Activated naive CD4-positive, alpha-beta T cell treated with anti-CD3 and anti-CD28 coated beads, Interleukin-2, amount 50 U/mL, for 16 hours (primary cell): ENCODE results near the gene HINT2.

ENCODE experiments used
- DNase-seq: peaks from one replicate; pipeline ENCODE4 v3.0.0-alpha.2; 2020

HINT2 gene

DNA sequence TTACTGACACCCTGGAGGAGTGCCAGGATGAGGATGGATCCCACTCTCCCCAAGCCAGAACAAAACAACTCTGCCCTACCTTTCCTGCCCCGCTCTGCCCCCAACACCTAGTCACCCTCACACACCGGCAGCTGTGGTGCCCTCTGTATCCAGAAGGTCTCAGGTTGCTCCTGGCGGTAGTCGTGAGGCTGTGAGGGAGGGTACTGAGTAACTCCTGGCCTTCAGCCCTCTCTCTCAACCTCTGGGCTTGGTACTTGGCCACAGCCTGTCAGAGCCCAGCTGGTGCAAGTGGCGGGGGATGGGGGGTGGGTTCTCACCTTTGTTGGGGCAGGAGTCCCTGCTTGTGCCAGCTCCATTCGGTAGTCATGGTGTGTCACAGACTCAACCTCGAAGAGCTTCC, 4.7 kb downstream of the HINT2 start:
- DNase-seq = no peak

DNA sequence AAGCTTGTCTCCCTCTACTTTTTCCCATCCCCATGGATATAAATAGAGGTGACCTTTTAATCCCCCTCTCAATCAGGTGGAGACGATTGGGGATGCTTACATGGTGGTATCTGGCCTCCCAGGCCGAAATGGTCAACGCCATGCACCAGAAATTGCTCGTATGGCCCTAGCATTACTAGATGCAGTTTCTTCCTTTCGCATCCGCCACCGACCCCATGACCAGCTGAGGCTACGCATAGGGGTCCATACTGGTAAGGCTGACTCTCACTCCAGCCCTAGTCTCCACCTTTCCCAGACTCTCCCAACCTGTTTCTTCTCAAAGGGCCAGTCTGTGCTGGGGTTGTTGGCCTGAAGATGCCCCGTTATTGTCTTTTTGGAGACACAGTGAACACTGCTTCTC, 6.4 kb downstream of the HINT2 start:
- DNase-seq = no peak

DNA sequence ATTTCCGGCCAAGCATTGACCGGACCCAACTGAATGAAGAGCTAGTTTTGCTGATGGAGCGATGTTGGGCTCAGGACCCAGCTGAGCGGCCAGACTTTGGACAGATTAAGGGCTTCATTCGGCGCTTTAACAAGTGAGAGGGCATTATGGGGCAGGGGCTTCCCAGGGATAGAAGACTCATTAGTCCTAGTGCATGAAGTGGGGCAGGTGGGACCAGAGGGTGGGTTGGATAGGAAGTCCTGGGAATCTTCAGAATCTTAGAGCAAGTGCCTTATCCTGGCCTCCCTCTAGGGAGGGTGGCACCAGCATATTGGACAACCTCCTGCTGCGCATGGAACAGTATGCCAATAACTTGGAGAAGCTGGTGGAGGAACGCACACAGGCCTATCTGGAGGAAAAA, 8.7 kb downstream of the HINT2 start:
- DNase-seq = no peak

DNA sequence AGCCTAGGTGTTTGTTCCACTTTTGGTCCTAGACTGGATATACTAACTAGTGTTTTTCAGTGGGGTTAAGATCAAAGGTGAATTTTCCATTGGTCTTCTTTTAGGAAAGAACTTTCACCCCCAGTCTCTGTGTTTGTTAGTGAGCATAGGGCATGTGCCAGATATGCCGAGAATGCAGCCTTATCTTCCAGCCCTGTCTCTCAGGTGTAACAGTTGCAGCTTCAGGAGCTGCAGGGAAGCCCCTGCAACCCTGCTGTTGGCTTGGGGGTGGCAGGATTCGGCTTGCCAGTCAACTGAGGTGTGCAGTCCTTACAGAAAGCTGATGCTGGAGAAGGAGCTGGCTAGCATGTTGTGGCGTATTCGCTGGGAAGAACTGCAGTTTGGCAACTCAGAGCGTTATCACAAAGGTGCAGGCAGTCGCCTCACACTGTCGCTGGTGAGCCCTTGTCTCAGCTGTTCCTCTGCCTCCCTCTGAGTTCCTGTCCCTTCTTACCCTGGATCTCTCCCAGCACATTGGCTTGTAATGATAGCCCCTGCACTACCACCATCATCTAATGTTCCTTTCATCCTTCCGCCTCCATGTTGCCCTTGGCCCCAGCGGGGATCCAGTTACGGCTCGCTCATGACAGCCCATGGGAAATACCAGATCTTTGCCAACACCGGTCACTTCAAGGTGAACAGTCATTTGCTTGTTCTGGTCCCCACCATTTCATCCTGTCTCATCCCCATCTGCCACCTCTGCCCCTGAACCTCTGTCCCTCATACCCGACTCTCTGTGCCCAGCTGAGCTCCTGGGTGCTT, 13.3 kb downstream of the HINT2 start:
- DNase-seq = no peak

DNA sequence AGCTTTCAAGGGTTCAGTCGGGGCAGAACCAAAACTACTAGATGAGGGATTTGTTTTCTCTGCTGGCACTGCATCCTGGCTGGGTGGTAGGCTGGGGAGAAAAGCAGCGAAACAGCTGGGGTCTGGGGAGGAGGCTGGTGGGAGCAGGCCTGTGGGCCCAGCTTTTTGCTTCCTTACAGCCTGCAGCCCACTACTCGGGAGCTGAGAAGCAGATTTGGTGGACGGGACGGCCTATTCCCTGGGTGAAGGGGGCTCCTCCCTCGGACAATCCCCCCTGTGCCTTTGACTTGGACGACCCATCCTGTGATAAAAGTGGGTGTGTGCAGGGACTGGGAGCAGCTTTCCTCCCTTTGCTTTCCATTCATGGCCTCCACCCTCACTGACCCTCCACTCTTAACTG, 14.3 kb downstream of the HINT2 start:
- no peak for DNase-seq

GRCh38 chr9:35798658-35799374, 16.0 kb downstream of the HINT2 start:
- DNase-seq = peak; percentile 63

- no peak for DNase-seq
Observed at GRCh38 chr9:35797311-35798109, 17.3 kb downstream of the HINT2 start.

DNA sequence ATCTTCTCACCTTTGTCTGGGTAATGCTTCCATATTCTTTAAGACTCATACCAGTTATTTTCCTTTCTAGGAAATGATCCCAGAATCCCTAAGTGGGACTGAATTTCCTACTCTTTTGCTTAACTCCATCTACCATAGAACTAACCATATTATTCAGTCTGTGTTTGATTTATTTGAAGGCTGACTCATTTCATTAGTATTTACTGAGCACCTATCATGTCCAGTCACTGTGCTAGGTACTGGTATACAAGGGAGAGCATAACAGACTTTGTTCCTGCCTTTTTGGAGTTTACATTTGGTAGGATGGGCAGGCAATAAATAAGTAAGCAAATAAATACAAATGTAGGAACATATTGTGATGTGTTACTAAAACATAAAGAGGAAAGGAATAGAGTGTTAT, 19.1 kb downstream of the HINT2 start:
- no peak for DNase-seq

DNA sequence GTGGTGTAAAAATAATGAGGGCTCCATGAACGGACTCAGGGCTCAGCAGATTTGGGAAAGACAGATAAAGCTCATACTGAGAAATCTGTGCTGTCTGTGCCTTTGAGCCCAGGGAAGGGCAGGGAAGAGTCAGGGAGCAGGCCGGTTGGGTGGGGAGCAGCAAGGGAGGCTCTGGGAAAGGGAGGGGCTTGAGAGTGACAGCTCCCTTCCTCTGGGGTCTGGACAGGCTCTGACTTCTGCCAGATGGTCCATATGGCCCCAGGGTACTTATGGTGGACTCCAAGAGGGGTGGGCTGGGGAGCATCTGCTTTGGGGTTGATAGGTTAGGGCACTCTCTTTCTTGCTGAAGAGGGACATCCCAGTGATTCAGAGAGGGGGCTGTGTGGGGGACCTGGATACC, 21.4 kb downstream of the HINT2 start:
- DNase-seq = no peak

- DNase-seq = no peak
Observed at GRCh38 chr9:35792826-35793225, 22.0 kb downstream of the HINT2 start.

DNA sequence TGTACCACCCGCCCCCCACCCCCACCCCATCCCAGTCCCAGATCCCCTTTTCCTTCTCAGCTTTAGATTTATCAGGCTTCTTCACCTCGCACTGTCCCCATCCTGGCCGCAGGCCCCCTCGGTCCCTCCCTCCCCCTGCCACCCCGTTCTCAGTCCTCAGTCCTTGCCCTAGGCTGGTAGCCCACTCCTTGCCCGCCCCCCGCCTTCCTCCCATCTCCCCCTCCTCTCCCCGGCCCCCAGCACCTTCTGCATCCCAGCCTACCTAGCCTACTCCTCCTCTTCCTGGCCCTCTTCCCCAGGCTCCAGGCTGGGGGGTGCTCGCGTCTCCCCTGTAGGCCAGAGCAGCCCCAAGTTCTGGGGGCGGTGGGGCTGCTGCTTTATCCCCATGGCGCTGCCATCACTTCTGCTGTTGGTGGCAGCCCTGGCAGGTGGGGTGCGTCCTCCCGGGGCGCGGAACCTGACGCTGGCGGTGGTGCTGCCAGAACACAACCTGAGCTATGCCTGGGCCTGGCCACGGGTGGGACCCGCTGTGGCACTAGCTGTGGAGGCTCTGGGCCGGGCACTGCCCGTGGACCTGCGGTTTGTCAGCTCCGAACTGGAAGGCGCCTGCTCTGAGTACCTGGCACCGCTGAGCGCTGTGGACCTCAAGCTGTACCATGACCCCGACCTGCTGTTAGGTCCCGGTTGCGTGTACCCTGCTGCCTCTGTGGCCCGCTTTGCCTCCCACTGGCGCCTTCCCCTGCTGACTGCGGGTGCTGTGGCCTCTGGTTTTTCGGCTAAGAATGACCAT, 22.6 kb downstream of the HINT2 start:
- DNase-seq = no peak

- DNase-seq = no peak
Observed at GRCh38 chr9:35791297-35791921, 23.4 kb downstream of the HINT2 start, which contains the start of gene NPR2. TSS of gene NPR2 (plus strand) at chr9:35791591. CDS start at chr9:35792409, 818 bp downstream.

GRCh38 chr9:35790385-35791296, 24.2 kb downstream of the HINT2 start:
- peak; percentile 44 for DNase-seq

GRCh38 chr9:35790025-35790384, 24.8 kb downstream of the HINT2 start:
- no peak for DNase-seq

DNA sequence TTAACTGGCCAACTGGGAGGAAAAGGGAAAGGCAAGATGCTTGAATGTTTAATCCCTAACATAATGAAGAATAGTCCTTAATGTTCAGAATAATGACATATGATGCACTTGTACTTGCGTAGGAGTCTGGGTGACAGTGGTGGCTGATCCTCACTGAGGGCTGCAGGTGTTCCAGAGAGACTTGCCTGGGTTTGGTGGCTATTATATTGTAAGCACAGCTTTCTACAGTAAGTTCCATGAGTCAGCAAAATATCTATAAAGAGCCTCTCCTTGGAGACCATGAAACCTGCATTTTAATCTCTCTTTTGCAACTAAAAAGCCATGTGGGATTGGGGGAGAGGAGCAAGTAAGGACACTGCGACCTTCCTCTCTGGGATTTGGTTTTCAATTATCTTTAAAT, 25.3 kb downstream of the HINT2 start:
- DNase-seq = no peak

GRCh38 chr9:35783418-35783817, 31.4 kb downstream of the HINT2 start:
- no peak for DNase-seq

GRCh38 chr9:35781066-35781465, 33.8 kb downstream of the HINT2 start:
- no peak for DNase-seq

DNA sequence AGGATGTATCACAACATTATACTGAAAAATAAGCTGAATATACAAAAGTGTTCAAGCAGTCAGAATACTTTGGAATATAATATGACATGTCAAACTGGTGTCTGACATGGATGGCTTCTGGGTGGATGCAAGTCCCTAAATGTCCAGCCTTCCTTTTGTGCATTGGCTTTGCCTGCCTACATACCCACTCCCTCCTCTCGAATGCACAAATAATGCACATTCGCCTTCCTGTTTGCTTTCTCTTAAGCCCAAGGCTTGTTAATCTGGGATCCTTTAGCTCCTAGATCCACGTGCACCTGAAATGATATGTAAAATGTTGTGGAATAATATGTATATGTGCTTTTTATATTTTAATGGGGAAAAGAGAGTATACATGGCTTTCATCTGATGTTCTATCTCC, 36.3 kb downstream of the HINT2 start:
- no peak for DNase-seq

DNA sequence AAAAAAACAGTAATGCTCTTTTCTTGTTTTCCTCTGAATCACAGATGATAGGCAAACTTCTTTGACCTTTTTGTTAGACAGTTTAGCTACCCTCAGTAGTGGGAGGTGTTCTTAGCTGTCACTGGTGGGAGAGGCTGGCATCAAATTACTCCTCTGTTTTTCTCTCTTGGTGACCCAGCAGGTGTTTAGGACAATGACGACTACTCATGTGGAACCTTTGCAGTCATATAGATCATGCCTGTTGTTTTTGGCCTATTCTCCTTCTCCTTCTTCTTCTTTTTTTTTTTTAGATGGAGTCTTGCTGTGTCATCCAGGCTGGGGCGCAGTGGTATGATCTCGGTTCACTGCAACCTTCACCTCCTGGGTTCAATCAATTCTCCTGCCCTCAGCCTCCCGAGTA, 38.8 kb downstream of the HINT2 start:
- no peak for DNase-seq

DNA sequence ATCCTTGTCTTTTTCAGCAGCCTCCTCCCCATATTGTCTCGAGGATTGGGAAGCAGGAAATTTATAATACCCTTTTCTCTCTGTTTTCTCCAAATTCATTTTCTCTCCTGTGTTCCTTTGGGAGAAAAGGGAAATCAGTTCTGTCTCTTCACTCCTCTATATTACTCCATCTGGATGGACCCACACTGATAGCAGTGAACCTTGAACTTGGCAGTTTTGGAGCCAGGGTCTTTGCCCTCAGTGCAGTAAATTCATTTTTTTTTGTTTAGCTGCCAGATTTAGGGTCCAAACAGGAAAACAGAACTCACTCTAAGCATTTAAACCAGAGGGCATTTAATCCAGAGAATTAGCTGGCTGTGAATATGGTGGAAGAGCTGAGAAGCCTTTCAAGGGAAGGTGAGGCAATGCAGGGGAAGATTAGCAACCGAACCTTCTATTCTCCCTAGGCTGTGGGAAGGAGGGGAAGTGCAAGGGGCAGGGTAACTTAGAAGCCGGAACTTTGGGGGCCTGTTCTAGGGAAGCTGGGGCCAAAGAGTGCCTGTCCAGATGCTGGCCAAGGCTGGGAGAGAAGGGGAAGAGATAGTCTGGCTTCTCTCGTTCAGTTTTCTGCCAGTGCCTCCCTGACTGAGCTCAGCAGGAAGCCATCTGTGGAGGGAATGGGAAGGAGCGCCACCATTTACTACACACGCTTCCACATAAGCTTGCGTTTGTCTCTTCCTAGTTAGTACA, 39.8 kb downstream of the HINT2 start:
- no peak for DNase-seq

DNA sequence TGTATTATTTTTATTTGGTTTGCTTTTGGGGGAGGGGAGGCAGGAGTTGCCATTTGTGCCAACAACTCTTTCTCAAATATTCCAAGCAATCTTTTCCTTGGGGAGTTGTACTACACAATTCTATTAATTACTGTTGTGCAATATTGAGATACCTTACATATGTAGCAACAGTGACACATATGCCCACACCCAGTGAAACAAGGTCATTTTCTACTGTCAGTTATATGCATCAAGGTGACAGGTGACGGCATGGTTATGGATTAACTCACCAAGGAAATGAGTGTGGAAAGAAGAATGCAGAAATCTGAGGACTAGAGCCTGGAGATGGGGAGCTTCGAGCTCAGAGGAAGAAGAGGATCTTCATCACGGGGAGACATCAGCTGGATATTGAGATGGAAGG, 42.9 kb downstream of the HINT2 start:
- no peak for DNase-seq
